HepG2 (cell line): ENCODE results near the gene SP5. TPM values are rescaled to one million over a fixed set of nuclear protein-coding genes. Genes with fewer than 3 reads are reported as not detected.

Experiments
- HOXA3 ChIP-seq: sonication (generic); formaldehyde crosslinking; IDR thresholded peaks from 2 replicates; pipeline ENCODE4 v1.5.0; 2020; ENCODE audit warnings: missing genetic modification reagents
- HOXA7 ChIP-seq: sonication (generic); formaldehyde crosslinking; IDR thresholded peaks from 2 replicates; pipeline ENCODE4 v1.8.1; 2022; ENCODE audit warnings: mild to moderate bottlenecking, missing genetic modification reagents, moderate library complexity
- IKZF1 ChIP-seq: fragments of 450-650 bp; IDR thresholded peaks from 2 replicates; pipeline ENCODE4 v1.7.1; 2016
- IRX3 ChIP-seq: sonication (generic); formaldehyde crosslinking; IDR thresholded peaks from 2 replicates; pipeline ENCODE4 v1.8.1; 2023; ENCODE audit warnings: mild to moderate bottlenecking, low read depth, missing genetic modification reagents, borderline replicate concordance
- MTF2 ChIP-seq: sonication (generic); formaldehyde crosslinking; IDR thresholded peaks from 2 replicates; pipeline ENCODE4 v1.5.0; 2020; ENCODE audit warnings: missing genetic modification reagents, borderline replicate concordance
- NFE2L2 ChIP-seq: fragments of 150-350 bp; IDR thresholded peaks from 2 replicates; pipeline ENCODE4 v1.6.1; 2014; ENCODE audit warnings: low read length
- NFKBIZ ChIP-seq: IDR thresholded peaks from 2 replicates; pipeline ENCODE4 v1.6.1; 2018; ENCODE audit warnings: missing genetic modification reagents, missing compliant biosample characterization
- SOX6 ChIP-seq, 2 experiments: fragments of 450-650 bp in 1 of 2; sonication (generic) in 1 of 2; formaldehyde crosslinking in 1 of 2; IDR thresholded peaks; 2 replicates each; pipeline versions ENCODE4 v1.4.0 to v1.6.1; 2017 to 2020; ENCODE audit warnings: antibody characterized with exemption in 1 of 2, mild to moderate bottlenecking in 1 of 2, missing genetic modification reagents in 1 of 2
- TEAD2 ChIP-seq: sonication (generic); formaldehyde crosslinking; IDR thresholded peaks from 2 replicates; pipeline ENCODE4 v1.9.0; 2021; ENCODE audit warnings: missing genetic modification reagents
- WIZ ChIP-seq: sonication (generic); formaldehyde crosslinking; IDR thresholded peaks from 2 replicates; pipeline ENCODE4 v1.5.1; 2020; ENCODE audit warnings: mild to moderate bottlenecking, missing genetic modification reagents
- XBP1 ChIP-seq: sonication (generic); formaldehyde crosslinking; IDR thresholded peaks from 2 replicates; pipeline ENCODE4 v1.5.0; 2020; ENCODE audit warnings: missing genetic modification reagents
- ZNF136 ChIP-seq: sonication (generic); formaldehyde crosslinking; IDR thresholded peaks from 2 replicates; pipeline ENCODE4 v1.8.1; 2022; ENCODE audit warnings: low read depth, mild to moderate bottlenecking, moderate library complexity, missing genetic modification reagents
- ZNF558 ChIP-seq: sonication (generic); formaldehyde crosslinking; IDR thresholded peaks from 2 replicates; pipeline ENCODE4 v1.9.0; 2022; ENCODE audit warnings: mild to moderate bottlenecking, missing genetic modification reagents, borderline replicate concordance
- ZNF737 ChIP-seq: sonication (generic); formaldehyde crosslinking; IDR thresholded peaks from 2 replicates; pipeline ENCODE4 v1.5.0; 2020; ENCODE audit warnings: missing genetic modification reagents, mild to moderate bottlenecking, borderline replicate concordance
- ZNF792 ChIP-seq: IDR thresholded peaks from 2 replicates; pipeline ENCODE4 v1.6.1; 2016
- polyA plus RNA-seq, 8 experiments: library from polyadenylated mRNA; depleted of rRNA in 3 of 8; stranded (reverse) in 7 of 8; unstranded in 1 of 8; fragments of >200 nt; fragmentation: Illumina TruSeq in 4 of 8; extraction: Trizol in 4 of 8; gene quantifications; 2 replicates each; pipeline versions ENCODE4 v1.2.1 to v1.2.3, GENCODE V29; 2011 to 2016; ENCODE audit warnings: low read depth in 4 of 8, missing spikeins in 1 of 8, mixed read lengths in 1 of 8; ENCODE audit not compliant: insufficient read depth in 1 of 8
- total RNA-seq, 5 experiments: library from RNA; depleted of rRNA; stranded (reverse); fragments of >200 nt; fragmentation: Illumina TruSeq; extraction: Trizol; gene quantifications; 2 replicates each; pipeline ENCODE4 v1.2.3, GENCODE V29; 2016; ENCODE audit warnings: low read depth in 1 of 5
- TF ChIP-seq, protein P1 (sequence below): sonication (generic); formaldehyde crosslinking; IDR thresholded peaks from 2 replicates; pipeline ENCODE4 v1.5.0; 2020; ENCODE audit warnings: missing genetic modification reagents
- TF ChIP-seq, protein P2 (sequence below): sonication (generic); formaldehyde crosslinking; conservative IDR thresholded peaks from 2 replicates; pipeline ENCODE4 v1.8.1; 2023; ENCODE audit warnings: missing genetic modification reagents
- TF ChIP-seq, protein P3 (sequence below): sonication (generic); IDR thresholded peaks from 2 replicates; pipeline ENCODE4 v1.6.1; 2016; ENCODE audit warnings: low read depth, borderline replicate concordance
- TF ChIP-seq, protein P4 (sequence below): sonication (generic); formaldehyde crosslinking; IDR thresholded peaks from 2 replicates; pipeline ENCODE4 v1.8.1; 2023; ENCODE audit warnings: mild to moderate bottlenecking, moderate library complexity, missing genetic modification reagents

Gene SP5
- total and polyA plus RNA-seq, 2 of the 13 experiments (the other 11 are each of a cell fraction or from before 2014, with no cell fraction given): 50.8 to 119 TPM

DNA sequence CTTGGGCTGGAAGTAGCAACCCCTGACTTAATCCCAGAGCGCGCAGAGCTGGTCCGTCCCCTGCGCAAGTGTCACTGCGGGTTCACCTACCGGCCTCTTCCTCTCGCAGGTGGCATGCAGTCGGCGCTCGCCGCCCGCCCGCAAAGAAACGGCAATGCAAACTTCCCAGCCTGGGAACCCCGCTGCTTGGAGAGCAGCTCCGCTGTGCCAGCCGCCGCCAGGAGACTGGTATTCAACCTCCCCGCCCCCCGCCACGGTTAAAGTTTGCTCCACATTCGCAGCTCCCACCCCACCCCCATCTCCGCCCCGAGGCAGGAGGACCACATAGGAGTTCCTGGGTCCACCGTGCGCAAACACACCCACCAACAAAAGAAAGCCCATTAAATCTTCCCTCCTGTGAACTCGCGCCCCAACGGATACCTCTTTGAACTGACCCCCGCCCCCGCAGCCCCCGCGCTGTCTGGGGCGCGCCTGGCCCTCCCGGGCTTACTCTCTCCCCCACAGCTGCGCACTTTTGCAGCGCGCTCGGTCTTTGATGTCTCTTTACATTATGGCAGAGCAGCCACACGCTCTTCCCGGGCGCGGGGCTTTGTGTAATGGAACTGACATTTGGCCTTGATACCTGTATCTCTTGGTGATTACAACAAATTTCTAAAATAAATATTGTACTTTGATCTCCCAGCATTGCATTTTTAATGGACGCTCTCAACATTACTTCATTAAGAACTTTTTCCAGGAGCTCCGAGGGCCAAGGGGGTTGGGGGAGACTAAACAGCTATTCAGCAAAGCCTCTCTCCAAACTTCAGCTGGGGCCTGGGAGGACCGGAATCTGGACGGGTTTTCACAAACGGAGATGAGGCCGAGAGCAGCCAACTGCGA, 3.1 kb upstream of the SP5 start (continued):
- TF ChIP-seq, protein P1, sequence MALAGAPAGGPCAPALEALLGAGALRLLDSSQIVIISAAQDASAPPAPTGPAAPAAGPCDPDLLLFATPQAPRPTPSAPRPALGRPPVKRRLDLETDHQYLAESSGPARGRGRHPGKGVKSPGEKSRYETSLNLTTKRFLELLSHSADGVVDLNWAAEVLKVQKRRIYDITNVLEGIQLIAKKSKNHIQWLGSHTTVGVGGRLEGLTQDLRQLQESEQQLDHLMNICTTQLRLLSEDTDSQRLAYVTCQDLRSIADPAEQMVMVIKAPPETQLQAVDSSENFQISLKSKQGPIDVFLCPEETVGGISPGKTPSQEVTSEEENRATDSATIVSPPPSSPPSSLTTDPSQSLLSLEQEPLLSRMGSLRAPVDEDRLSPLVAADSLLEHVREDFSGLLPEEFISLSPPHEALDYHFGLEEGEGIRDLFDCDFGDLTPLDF (CRISPR knock-in tag): peak; percentile 90
- TF ChIP-seq XBP1 (CRISPR knock-in tag) (peak; percentile 19; the same call in 1 of the 2 replicates), IKZF1 (no peak), NFKBIZ (CRISPR knock-in tag) (no peak), ZNF737 (no peak), HOXA7 (CRISPR knock-in tag) (no peak), ZNF558 (CRISPR knock-in tag) (peak; percentile 81; the same call in 1 of the 2 replicates), WIZ (CRISPR knock-in tag) (peak; percentile 53; the same call in 1 of the 2 replicates), SOX6 (IDR thresholded peaks at IDR 0.05) (no peak), SOX6 (CRISPR knock-in tag; IDR thresholded peaks at IDR 0.05) (peak; percentile 97), ZNF136 (peak; percentile 43; the same call in 1 of the 2 replicates), IRX3 (CRISPR knock-in tag) (no peak), MTF2 (no peak), NFE2L2 (no peak), ZNF792 (CRISPR knock-in tag) (no peak), HOXA3 (CRISPR knock-in tag) (peak; percentile 88; the same call in 1 of the 2 replicates), TEAD2 (no peak)
- TF ChIP-seq, protein P2, sequence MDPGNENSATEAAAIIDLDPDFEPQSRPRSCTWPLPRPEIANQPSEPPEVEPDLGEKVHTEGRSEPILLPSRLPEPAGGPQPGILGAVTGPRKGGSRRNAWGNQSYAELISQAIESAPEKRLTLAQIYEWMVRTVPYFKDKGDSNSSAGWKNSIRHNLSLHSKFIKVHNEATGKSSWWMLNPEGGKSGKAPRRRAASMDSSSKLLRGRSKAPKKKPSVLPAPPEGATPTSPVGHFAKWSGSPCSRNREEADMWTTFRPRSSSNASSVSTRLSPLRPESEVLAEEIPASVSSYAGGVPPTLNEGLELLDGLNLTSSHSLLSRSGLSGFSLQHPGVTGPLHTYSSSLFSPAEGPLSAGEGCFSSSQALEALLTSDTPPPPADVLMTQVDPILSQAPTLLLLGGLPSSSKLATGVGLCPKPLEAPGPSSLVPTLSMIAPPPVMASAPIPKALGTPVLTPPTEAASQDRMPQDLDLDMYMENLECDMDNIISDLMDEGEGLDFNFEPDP: 0 out of 2 replicates have a peak, but pooled peaks have one; percentile 78
- TF ChIP-seq, protein P3, sequence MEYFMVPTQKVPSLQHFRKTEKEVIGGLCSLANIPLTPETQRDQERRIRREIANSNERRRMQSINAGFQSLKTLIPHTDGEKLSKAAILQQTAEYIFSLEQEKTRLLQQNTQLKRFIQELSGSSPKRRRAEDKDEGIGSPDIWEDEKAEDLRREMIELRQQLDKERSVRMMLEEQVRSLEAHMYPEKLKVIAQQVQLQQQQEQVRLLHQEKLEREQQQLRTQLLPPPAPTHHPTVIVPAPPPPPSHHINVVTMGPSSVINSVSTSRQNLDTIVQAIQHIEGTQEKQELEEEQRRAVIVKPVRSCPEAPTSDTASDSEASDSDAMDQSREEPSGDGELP: peak; percentile 89
- TF ChIP-seq, protein P4, sequence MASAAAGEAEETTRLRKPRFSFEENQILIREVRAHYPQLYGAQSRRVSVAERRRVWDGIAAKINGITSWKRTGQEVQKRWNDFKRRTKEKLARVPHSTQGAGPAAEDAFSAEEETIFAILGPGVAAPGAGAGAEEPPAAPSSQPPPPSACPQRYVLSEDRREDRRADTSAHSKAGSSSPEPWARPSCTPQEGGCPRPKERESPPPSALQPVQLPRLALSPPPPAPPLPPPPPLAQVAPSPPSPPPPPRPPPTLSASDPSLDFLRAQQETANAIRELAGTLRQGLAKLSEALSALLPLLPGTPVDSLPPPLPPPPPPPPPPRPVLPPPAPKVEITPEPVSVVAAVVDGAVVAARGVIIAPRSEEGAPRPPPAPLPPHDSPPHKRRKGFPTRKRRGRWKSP (CRISPR knock-in tag): peak; percentile 80
